GM12873 (cell line): ENCODE data around the gene P2RY8.

Source experiments
- CTCF ChIP-seq: IDR thresholded peaks from 2 replicates; pipeline ENCODE4 v1.5.1; 2012; ENCODE audit warnings: low read depth, mild to moderate bottlenecking, moderate library complexity, low read length, control low read depth; ENCODE audit not compliant: insufficient read depth; ENCODE audit errors: missing control alignments

Gene P2RY8

GRCh38 chrX:1551959-1552546 lies 15.1 kb upstream of the P2RY8 start:
- no peak for TF ChIP-seq CTCF

- no peak for TF ChIP-seq CTCF
Measured at GRCh38 chrX:1546691-1547251, 9.8 kb upstream of the P2RY8 start.

- TF ChIP-seq CTCF = no peak
Measured at GRCh38 chrX:1545776-1546408, 8.9 kb upstream of the P2RY8 start.

GRCh38 chrX:1542994-1543725 lies 6.2 kb upstream of the P2RY8 start:
- TF ChIP-seq CTCF = no peak

GRCh38 chrX:1536712-1537030 lies 314 bp downstream of the P2RY8 start:
- TF ChIP-seq CTCF = no peak

- no peak for TF ChIP-seq CTCF
Measured at GRCh38 chrX:1535241-1536041, 1.5 kb downstream of the P2RY8 start.
